ENCODE measurements around the gene SLC12A2. TPM values are rescaled to one million over a fixed set of nuclear protein-coding genes. Genes with fewer than 3 reads are reported as not detected.
A peak's percentile ranks its signal among the peaks of the same experiment; 100 is the strongest.

SLC12A2 gene
- total RNA-seq, 1 donor from 2014 or later, result 24.1 TPM

DNA sequence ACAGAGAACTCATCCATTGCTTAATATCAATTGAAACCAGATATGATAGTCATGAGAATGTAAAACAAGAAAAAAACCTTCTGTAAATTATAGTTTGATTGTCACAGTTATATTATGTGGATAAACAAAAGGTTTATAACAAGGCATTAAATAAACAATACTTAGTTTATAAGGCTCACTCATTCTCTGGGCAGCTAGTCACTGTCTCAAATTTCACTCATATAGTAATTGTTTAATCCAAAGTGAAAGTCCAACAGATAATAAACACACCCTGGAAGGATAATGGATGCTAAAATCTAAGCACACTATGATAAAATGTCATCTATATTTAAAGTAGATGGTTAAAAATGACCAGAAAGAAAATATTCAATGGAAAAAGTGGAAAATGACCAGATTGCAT lies 30.8 kb upstream of the SLC12A2 start:
- H3K27ac ChIP-seq, result no peak overlapping the region
- intact Hi-C loops (cut with DNase I), result no loop called here
- TF ChIP-seq CTCF (IDR thresholded peaks at IDR 0.05), result no peak
- no peak overlapping the region for H3K4me3 ChIP-seq
- no peaks in the 10 kb centered on the region for H3K27me3 ChIP-seq (ENCODE audit: low read depth)
- ATAC-seq, result no peak
- no peak for DNase-seq
- H3K4me1 ChIP-seq, result peaks cover 6% of the 10 kb centered on the region
- peaks cover 5% of the 10 kb centered on the region for H3K9me3 ChIP-seq
- no peaks in the 10 kb centered on the region for H3K36me3 ChIP-seq

GRCh38 chr5:128053291-128053954 lies 30.1 kb upstream of the SLC12A2 start:
- intact Hi-C loops (cut with DNase I), result no loop called here
- Histone ChIP-seq H3K27ac (no peak overlapping the region), H3K36me3 (no peaks in the 10 kb centered on the region), H3K4me1 (peaks cover 6% of the 10 kb centered on the region), H3K4me3 (no peak overlapping the region), H3K9me3 (peaks cover 4% of the 10 kb centered on the region), H3K27me3 (ENCODE audit: low read depth) (no peaks in the 10 kb centered on the region)
- TF ChIP-seq CTCF (IDR thresholded peaks at IDR 0.05), result no peak
- DNase-seq, result no peak
- ATAC-seq, result peak; percentile 62 to 78

DNA sequence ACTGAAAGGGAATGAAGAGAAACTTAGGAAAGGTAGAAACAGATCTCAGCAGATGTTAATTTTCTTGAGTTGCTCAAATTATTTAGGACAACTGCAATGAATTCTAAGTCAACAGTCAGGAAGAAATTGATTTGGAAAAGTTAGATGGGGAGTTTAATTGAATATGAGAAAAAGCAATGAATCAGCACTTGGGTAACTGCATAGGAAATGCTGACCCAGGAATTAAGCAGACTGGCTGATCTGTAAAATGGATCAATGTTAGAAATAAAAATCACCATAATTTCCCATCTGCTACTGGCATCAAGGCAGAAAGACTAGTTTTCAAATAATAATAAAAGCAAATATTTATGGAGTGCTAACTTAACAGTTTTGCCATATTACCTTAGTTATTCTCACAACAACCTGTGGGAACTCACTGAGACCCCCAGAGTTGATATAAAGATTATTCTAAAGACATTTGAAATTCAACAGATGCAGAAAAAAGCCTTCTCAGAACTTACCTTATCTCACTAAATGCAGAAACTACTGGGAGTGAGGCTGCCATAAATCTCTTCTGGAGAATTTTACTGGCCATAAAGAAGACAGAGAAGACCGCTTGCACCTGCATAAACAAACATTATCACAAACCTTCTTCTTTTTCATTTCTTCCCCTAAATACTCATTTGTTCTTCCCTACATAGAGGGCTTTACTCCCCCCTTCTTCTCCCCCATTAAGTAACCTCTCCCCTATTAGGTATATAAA lies 22.8 kb upstream of the SLC12A2 start:
- H3K27ac ChIP-seq, result no peak overlapping the region
- H3K36me3 ChIP-seq, result no peaks in the 10 kb centered on the region
- intact Hi-C loops (cut with DNase I), result no loop called here
- H3K9me3 ChIP-seq, result no peaks in the 10 kb centered on the region
- H3K4me3 ChIP-seq, result no peak overlapping the region
- TF ChIP-seq CTCF (IDR thresholded peaks at IDR 0.05), result no peak
- no peak for DNase-seq
- no peaks in the 10 kb centered on the region for H3K27me3 ChIP-seq (ENCODE audit: low read depth)
- H3K4me1 ChIP-seq, result no peaks in the 10 kb centered on the region
- no peak for ATAC-seq

DNA sequence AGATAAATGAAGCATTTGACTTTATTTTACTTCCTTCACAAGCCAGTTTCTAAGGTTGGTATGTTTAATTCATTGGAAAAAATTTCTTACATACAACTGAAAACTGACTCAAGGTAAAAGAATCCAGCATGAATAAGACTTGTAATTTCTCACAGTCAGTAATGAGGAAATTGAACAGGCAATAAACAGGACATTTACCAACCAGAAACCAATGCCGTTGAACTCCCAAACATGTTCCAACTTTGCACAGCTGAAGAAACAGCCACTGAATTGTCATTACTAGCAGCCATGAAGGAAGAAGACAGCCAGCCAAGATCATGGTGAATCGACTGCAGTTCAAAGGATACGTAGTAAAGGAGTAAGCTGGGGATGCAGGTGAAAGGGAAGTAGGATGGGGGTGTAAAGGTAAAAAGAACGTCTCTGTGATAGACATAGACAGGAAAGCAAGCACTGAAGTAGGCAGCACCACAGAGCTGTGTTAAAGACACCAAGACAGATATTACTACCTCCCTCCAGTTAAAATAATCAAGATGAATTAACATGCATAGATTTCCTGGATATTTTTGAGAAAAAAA lies 21.3 kb upstream of the SLC12A2 start:
- intact Hi-C loops (cut with DNase I), result no loop called here

DNA sequence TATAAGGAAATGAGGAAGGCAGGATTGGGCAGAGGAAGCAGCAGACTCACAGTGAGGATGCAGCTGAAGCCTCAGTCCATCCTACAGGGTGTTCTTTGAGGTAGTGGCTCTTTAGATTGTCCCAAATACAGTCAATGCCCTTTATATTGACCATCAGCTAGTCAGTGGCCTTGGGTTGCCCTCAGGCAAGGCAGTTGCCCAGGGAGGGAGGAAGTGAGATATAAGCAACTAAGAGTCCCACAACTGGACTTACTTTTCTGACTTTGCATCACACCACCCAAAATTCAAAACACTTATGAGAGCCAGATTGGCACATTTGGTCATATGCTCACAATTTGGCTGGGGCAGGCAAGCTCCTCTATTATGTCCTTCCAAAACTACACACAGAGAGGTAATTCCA lies 9.4 kb upstream of the SLC12A2 start:
- no peak for TF ChIP-seq CTCF (IDR thresholded peaks at IDR 0.05)
- no peak overlapping the region for H3K27ac ChIP-seq
- intact Hi-C loops (cut with DNase I), result no loop called here

More for the DNA sequence above, 21.3 kb upstream of the SLC12A2 start:
- Histone ChIP-seq H3K4me1 (no peaks in the 10 kb centered on the region), H3K36me3 (no peaks in the 10 kb centered on the region), H3K27ac (no peak overlapping the region), H3K9me3 (no peaks in the 10 kb centered on the region), H3K4me3 (no peak overlapping the region), H3K27me3 (ENCODE audit: low read depth) (no peaks in the 10 kb centered on the region)
- no peak for TF ChIP-seq CTCF (IDR thresholded peaks at IDR 0.05)
- DNase-seq (no peak), ATAC-seq (no peak)

More for the DNA sequence above, 9.4 kb upstream of the SLC12A2 start:
- peak in 1 of 2 donors; percentile 30 for ATAC-seq
- Histone ChIP-seq H3K36me3 (peaks cover 7% of the 10 kb centered on the region), H3K4me1 (peaks cover 6% of the 10 kb centered on the region), H3K9me3 (no peaks in the 10 kb centered on the region), H3K27me3 (ENCODE audit: low read depth) (no peaks in the 10 kb centered on the region), H3K4me3 (no peak overlapping the region)
- no peak for DNase-seq
